Measurements from ENCODE around the gene ANXA6. TPM values are rescaled to one million over a fixed set of nuclear protein-coding genes. Genes with fewer than 3 reads are reported as not detected.
A peak's percentile ranks its signal among the peaks of the same experiment; 100 is the strongest.

ANXA6 gene
- total and polyA plus RNA-seq, 2 donors (not counting 1 experiment from before 2014, with no cell fraction given): 136 to 300 TPM

GRCh38 chr5:151173711-151174611 is 16.4 kb upstream of the ANXA6 start:
- Mint-ChIP-seq H3K4me3 (no peak overlapping the region), H3K9me3 (ENCODE audit: insufficient read depth) (no peaks in the 10 kb centered on the region), H3K27me3 (no peaks in the 10 kb centered on the region), H3K27ac (peak overlapping the region; percentile 42), H3K4me1 (peaks cover 58% of the 10 kb centered on the region)
- ATAC-seq (ENCODE audit: low read depth): no peak
- no peaks in the 10 kb centered on the region for H3K9me3 ChIP-seq (ENCODE audit: control extremely low read depth in 1 of 3, control insufficient read depth in 2 of 3, insufficient read depth in 1 of 3, low read length in 2 of 3)
- H3K27ac ChIP-seq (ENCODE audit: low read length in 2 of 2): no peak overlapping the region
- H3K27me3 ChIP-seq (replicated peaks in 1 of 4; ENCODE audit: control extremely low read depth in 1 of 4, control insufficient read depth in 3 of 4, insufficient read depth in 4 of 4, low read length in 3 of 4): no peaks in the 10 kb centered on the region
- peaks cover 0 to 6% of the 10 kb centered on the region in 2 experiments for H3K36me3 ChIP-seq (replicated peaks in 1 of 2; ENCODE audit: control extremely low read depth in 1 of 2, control insufficient read depth in 1 of 2, extremely low read depth in 1 of 2, insufficient read depth in 2 of 2, low read length in 1 of 2)
- H3K9ac ChIP-seq (ENCODE audit: low read length): no peak overlapping the region
- no peak for TF ChIP-seq EZH2 (IDR thresholded peaks at IDR 0.05; ENCODE audit: borderline replicate concordance, insufficient read depth, low read depth, low read length, poor library complexity, severe bottlenecking)
- no peak for TF ChIP-seq CTCF (IDR thresholded peaks at IDR 0.05)
- ChIA-PET CTCF (interaction anchor here (1.0 to 46.2 kb wide), 5 partner anchors 9 to 142 kb away, joined by 4 to 1701 read pairs (median 260); no protein-coding TSS in a partner anchor), POLR2A (no interaction called here)
- intact Hi-C loops (cut with micrococcal nuclease): no loop called here
- H3K4me1 ChIP-seq (ENCODE audit: control insufficient read depth in 2 of 2, insufficient read depth in 2 of 2, low read length in 2 of 2): peaks cover 37 to 41% of the 10 kb centered on the region in 2 donors
- no peaks in the 10 kb centered on the region for H4K20me1 ChIP-seq (ENCODE audit: control insufficient read depth, insufficient read depth, low read length, poor library complexity, severe bottlenecking)
- no peak overlapping the region for H3K4me2 ChIP-seq (replicated peaks; ENCODE audit: low read depth, low read length, poor library complexity, severe bottlenecking)
- H3K79me2 ChIP-seq (ENCODE audit: control insufficient read depth, insufficient read depth, low read length): no peaks in the 10 kb centered on the region
- DNase-seq: no peak
- H2AFZ ChIP-seq (ENCODE audit: insufficient read depth, low read depth, low read length, poor library complexity, severe bottlenecking): no peak overlapping the region
- H3K4me3 ChIP-seq (ENCODE audit: control extremely low read depth in 1 of 5, extremely low read depth in 1 of 5, insufficient read depth in 1 of 5, low read depth in 2 of 5, low read length in 4 of 5): no peak overlapping the region
- 96% methylated on average over 8 of the region's 11 CpGs for WGBS (ENCODE audit: insufficient coverage)

GRCh38 chr5:151171529-151171928 is 13.9 kb upstream of the ANXA6 start:
- H2AFZ ChIP-seq (ENCODE audit: insufficient read depth, low read depth, low read length, poor library complexity, severe bottlenecking): no peak overlapping the region
- ChIA-PET CTCF (interaction anchor here (0.6 to 46.2 kb wide), 6 partner anchors 9 to 150 kb away, joined by 3 to 1701 read pairs (median 132); no protein-coding TSS in a partner anchor), POLR2A (interaction anchor here (0.6 to 0.8 kb wide), 3 partner anchors 58 to 115 kb away, joined by 4 to 8 read pairs (median 5); no protein-coding TSS in a partner anchor)

More at GRCh38 chr5:151171529-151171928, 13.9 kb upstream of the ANXA6 start:
- H3K4me3 ChIP-seq (ENCODE audit: control extremely low read depth in 1 of 5, extremely low read depth in 1 of 5, insufficient read depth in 1 of 5, low read depth in 2 of 5, low read length in 4 of 5): no peak overlapping the region
- peaks cover 43% of the 10 kb centered on the region for H3K4me1 Mint-ChIP-seq
- H3K27ac ChIP-seq (ENCODE audit: low read length in 2 of 2): no peak overlapping the region
- H4K20me1 ChIP-seq (ENCODE audit: control insufficient read depth, insufficient read depth, low read length, poor library complexity, severe bottlenecking): no peaks in the 10 kb centered on the region
- peaks cover 21 to 29% of the 10 kb centered on the region in 2 donors for H3K4me1 ChIP-seq (ENCODE audit: control insufficient read depth in 2 of 2, insufficient read depth in 2 of 2, low read length in 2 of 2)
- H3K79me2 ChIP-seq (ENCODE audit: control insufficient read depth, insufficient read depth, low read length): peaks cover 6% of the 10 kb centered on the region
- no peaks in the 10 kb centered on the region for H3K9me3 ChIP-seq (ENCODE audit: control extremely low read depth in 1 of 3, control insufficient read depth in 2 of 3, insufficient read depth in 1 of 3, low read length in 2 of 3)
- DNase-seq: no peak
- no peak overlapping the region for H3K9ac ChIP-seq (ENCODE audit: low read length)
- H3K27ac Mint-ChIP-seq: peak overlapping the region; percentile 54
- H3K36me3 ChIP-seq (replicated peaks in 1 of 2; ENCODE audit: control extremely low read depth in 1 of 2, control insufficient read depth in 1 of 2, extremely low read depth in 1 of 2, insufficient read depth in 2 of 2, low read length in 1 of 2): peaks cover 0 to 6% of the 10 kb centered on the region in 2 experiments
- no peak overlapping the region for H3K4me3 Mint-ChIP-seq
- WGBS (ENCODE audit: insufficient coverage): no CpG with 5 or more reads among the region's 1 CpG
- no peak for ATAC-seq (ENCODE audit: low read depth)
- no peaks in the 10 kb centered on the region for H3K27me3 Mint-ChIP-seq
- intact Hi-C loops (cut with micrococcal nuclease): no loop called here
- no peak for TF ChIP-seq EZH2 (IDR thresholded peaks at IDR 0.05; ENCODE audit: borderline replicate concordance, insufficient read depth, low read depth, low read length, poor library complexity, severe bottlenecking)
- no peak for TF ChIP-seq CTCF (IDR thresholded peaks at IDR 0.05)
- peak overlapping the region; percentile 21 for H3K4me2 ChIP-seq (replicated peaks; ENCODE audit: low read depth, low read length, poor library complexity, severe bottlenecking)
- H3K9me3 Mint-ChIP-seq (ENCODE audit: insufficient read depth): no peaks in the 10 kb centered on the region
- H3K27me3 ChIP-seq (replicated peaks in 1 of 4; ENCODE audit: control extremely low read depth in 1 of 4, control insufficient read depth in 3 of 4, insufficient read depth in 4 of 4, low read length in 3 of 4): no peaks in the 10 kb centered on the region

Measured in B cell (primary cell).